ENCODE results near the gene AGBL1. TPM values are rescaled to one million over a fixed set of nuclear protein-coding genes. Genes with fewer than 3 reads are reported as not detected.

AGBL1 gene
- total RNA-seq, 1 experiment from 2014 or later: not detected

- Histone ChIP-seq H3K9ac (ENCODE audit: low read length) (no peak overlapping the region), H3K4me1 (ENCODE audit: low read length) (no peaks in the 10 kb centered on the region), H4K20me1 (ENCODE audit: insufficient read depth, low read depth, low read length) (no peaks in the 10 kb centered on the region), H3K27ac (ENCODE audit: low read length) (no peak overlapping the region), H3K9me2 (replicated peaks; ENCODE audit: insufficient read depth, low read length) (no peaks in the 10 kb centered on the region), H3K36me3 (ENCODE audit: insufficient read depth, low read length) (no peaks in the 10 kb centered on the region), H3K79me2 (ENCODE audit: low read length) (no peaks in the 10 kb centered on the region), H3K4me3 (ENCODE audit: low read length) (no peak overlapping the region), H3K4me2 (ENCODE audit: low read depth, low read length, poor library complexity, severe bottlenecking) (no peak overlapping the region), H3K9me3 (ENCODE audit: low read length) (peaks cover 6% of the 10 kb centered on the region; the same call in 1 of the 2 replicates), H2AFZ (ENCODE audit: low read length) (no peak overlapping the region), H3K27me3 (ENCODE audit: low read length) (no peaks in the 10 kb centered on the region)
- DNase-seq: no peak
Observed at GRCh38 chr15:86677278-86677677, 597.6 kb downstream of the AGBL1 start.

DNA sequence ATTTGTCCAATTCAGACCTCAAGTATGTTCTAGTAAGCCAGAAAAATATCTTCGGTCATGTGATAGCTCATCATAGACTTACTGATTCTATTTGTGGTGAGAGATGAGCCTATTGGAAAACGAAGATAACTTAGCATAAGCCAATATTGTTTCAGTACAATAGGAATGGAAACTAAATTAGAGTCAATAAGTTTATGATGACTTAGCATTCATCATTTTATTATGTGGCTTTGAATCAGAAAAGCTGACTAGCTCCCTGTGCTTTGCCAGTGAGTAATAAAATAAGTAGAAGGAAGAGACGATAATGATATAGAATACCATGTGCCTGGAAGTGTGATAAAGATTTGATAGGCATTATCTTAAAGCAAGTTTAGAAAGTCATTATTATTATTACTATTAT, 605.6 kb downstream of the AGBL1 start:
- no peaks in the 10 kb centered on the region for H4K20me1 ChIP-seq (ENCODE audit: insufficient read depth, low read depth, low read length)
- H2AFZ ChIP-seq (ENCODE audit: low read length): no peak overlapping the region
- no peaks in the 10 kb centered on the region for H3K36me3 ChIP-seq (ENCODE audit: insufficient read depth, low read length)
- H3K4me3 ChIP-seq (ENCODE audit: low read length): no peak overlapping the region
- no peaks in the 10 kb centered on the region for H3K27me3 ChIP-seq (ENCODE audit: low read length)
- DNase-seq: no peak
- no peak overlapping the region for H3K27ac ChIP-seq (ENCODE audit: low read length)
- no peaks in the 10 kb centered on the region for H3K4me1 ChIP-seq (ENCODE audit: low read length)
- H3K79me2 ChIP-seq (ENCODE audit: low read length): no peaks in the 10 kb centered on the region
- H3K9me3 ChIP-seq (ENCODE audit: low read length): peaks cover 3% of the 10 kb centered on the region; the same call in 1 of the 2 replicates
- no peak overlapping the region for H3K9ac ChIP-seq (ENCODE audit: low read length)
- no peak overlapping the region for H3K4me2 ChIP-seq (ENCODE audit: low read depth, low read length, poor library complexity, severe bottlenecking)
- no peaks in the 10 kb centered on the region for H3K9me2 ChIP-seq (replicated peaks; ENCODE audit: insufficient read depth, low read length)

- H3K4me1 ChIP-seq (ENCODE audit: low read length): no peaks in the 10 kb centered on the region
- no peaks in the 10 kb centered on the region for H3K79me2 ChIP-seq (ENCODE audit: low read length)
- no peaks in the 10 kb centered on the region for H4K20me1 ChIP-seq (ENCODE audit: insufficient read depth, low read depth, low read length)
- H3K27ac ChIP-seq (ENCODE audit: low read length): no peak overlapping the region
- no peak overlapping the region for H2AFZ ChIP-seq (ENCODE audit: low read length)
- no peak overlapping the region for H3K9ac ChIP-seq (ENCODE audit: low read length)
- no peak overlapping the region for H3K4me2 ChIP-seq (ENCODE audit: low read depth, low read length, poor library complexity, severe bottlenecking)
- H3K9me2 ChIP-seq (replicated peaks; ENCODE audit: insufficient read depth, low read length): no peaks in the 10 kb centered on the region
- no peak overlapping the region for H3K4me3 ChIP-seq (ENCODE audit: low read length)
- no peaks in the 10 kb centered on the region for H3K36me3 ChIP-seq (ENCODE audit: insufficient read depth, low read length)
- DNase-seq: no peak
- no peaks in the 10 kb centered on the region for H3K27me3 ChIP-seq (ENCODE audit: low read length)
- no peaks in the 10 kb centered on the region; the same call in 1 of the 2 replicates for H3K9me3 ChIP-seq (ENCODE audit: low read length)
Observed at GRCh38 chr15:86689006-86689405, 609.3 kb downstream of the AGBL1 start.

DNA sequence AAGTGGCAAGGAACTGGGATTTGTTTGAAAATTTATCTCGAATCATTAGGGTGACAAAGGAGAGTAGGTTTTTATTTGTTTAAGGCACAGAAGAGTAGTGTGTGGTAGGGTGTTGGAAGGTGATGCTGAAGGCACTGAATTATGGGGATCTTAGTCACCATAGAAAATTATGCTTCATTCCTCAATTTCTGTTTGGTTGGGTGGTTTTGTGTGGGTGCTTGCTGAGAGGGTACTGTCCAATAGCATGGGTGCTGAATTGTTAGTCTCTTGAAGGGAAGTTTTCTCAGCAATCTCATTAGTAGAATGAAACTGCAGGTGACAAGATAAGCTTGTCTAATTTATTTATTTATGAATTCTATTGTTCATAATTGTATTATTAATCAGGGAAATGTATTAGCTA, 610.9 kb downstream of the AGBL1 start:
- H3K4me1 ChIP-seq (ENCODE audit: low read length): no peaks in the 10 kb centered on the region
- H3K27me3 ChIP-seq (ENCODE audit: low read length): no peaks in the 10 kb centered on the region
- H4K20me1 ChIP-seq (ENCODE audit: insufficient read depth, low read depth, low read length): no peaks in the 10 kb centered on the region
- H3K9me2 ChIP-seq (replicated peaks; ENCODE audit: insufficient read depth, low read length): no peaks in the 10 kb centered on the region
- no peaks in the 10 kb centered on the region for H3K36me3 ChIP-seq (ENCODE audit: insufficient read depth, low read length)
- no peak overlapping the region for H3K9ac ChIP-seq (ENCODE audit: low read length)
- no peak overlapping the region for H2AFZ ChIP-seq (ENCODE audit: low read length)
- no peak overlapping the region for H3K4me3 ChIP-seq (ENCODE audit: low read length)
- H3K27ac ChIP-seq (ENCODE audit: low read length): no peak overlapping the region
- DNase-seq: no peak
- no peak overlapping the region for H3K4me2 ChIP-seq (ENCODE audit: low read depth, low read length, poor library complexity, severe bottlenecking)
- no peaks in the 10 kb centered on the region; the same call in none of the 2 replicates for H3K9me3 ChIP-seq (ENCODE audit: low read length)
- no peaks in the 10 kb centered on the region for H3K79me2 ChIP-seq (ENCODE audit: low read length)

DNA sequence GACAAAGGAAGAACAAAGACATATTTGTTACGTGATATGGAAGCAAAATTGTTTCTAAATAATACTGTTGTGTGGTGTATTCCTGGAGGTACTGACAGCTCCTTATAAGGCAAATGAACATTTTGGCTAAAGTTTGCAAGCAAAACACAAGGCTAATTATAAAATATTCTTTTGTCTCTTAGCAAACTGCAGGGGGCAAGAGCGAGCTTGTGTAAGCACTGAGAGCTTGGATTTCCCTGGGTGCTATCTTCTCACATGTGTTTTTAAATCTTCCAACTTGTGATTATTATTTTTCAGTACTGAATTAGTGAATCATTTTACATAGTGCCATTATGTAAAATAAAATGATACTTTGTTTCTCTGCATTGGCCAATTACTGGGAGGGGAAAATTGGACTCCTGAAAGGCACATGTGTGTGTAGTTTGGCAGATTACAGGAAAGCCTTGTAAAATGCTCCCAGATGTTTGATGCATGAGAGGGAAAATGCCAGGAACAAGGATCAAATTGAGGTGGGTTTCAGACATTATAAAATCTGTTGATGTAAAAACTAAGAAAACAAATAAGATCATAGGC, 611.5 kb downstream of the AGBL1 start:
- Histone ChIP-seq H3K4me3 (ENCODE audit: low read length) (no peak overlapping the region), H3K27me3 (ENCODE audit: low read length) (no peaks in the 10 kb centered on the region), H3K9ac (ENCODE audit: low read length) (no peak overlapping the region), H3K79me2 (ENCODE audit: low read length) (no peaks in the 10 kb centered on the region), H4K20me1 (ENCODE audit: insufficient read depth, low read depth, low read length) (no peaks in the 10 kb centered on the region), H3K9me2 (replicated peaks; ENCODE audit: insufficient read depth, low read length) (no peaks in the 10 kb centered on the region), H3K9me3 (ENCODE audit: low read length) (peaks cover 3% of the 10 kb centered on the region), H3K36me3 (ENCODE audit: insufficient read depth, low read length) (no peaks in the 10 kb centered on the region), H3K4me2 (ENCODE audit: low read depth, low read length, poor library complexity, severe bottlenecking) (no peak overlapping the region), H2AFZ (ENCODE audit: low read length) (no peak overlapping the region), H3K27ac (ENCODE audit: low read length) (no peak overlapping the region), H3K4me1 (ENCODE audit: low read length) (no peaks in the 10 kb centered on the region)
- no peak for DNase-seq

- Histone ChIP-seq H3K9ac (ENCODE audit: low read length) (no peak overlapping the region), H4K20me1 (ENCODE audit: insufficient read depth, low read depth, low read length) (no peaks in the 10 kb centered on the region), H3K36me3 (ENCODE audit: insufficient read depth, low read length) (no peaks in the 10 kb centered on the region), H3K79me2 (ENCODE audit: low read length) (no peaks in the 10 kb centered on the region), H3K9me2 (replicated peaks; ENCODE audit: insufficient read depth, low read length) (no peaks in the 10 kb centered on the region), H3K4me3 (ENCODE audit: low read length) (no peak overlapping the region), H3K27ac (ENCODE audit: low read length) (no peak overlapping the region), H3K4me2 (ENCODE audit: low read depth, low read length, poor library complexity, severe bottlenecking) (no peak overlapping the region), H2AFZ (ENCODE audit: low read length) (no peak overlapping the region), H3K4me1 (ENCODE audit: low read length) (no peaks in the 10 kb centered on the region), H3K9me3 (ENCODE audit: low read length) (peaks cover 22% of the 10 kb centered on the region), H3K27me3 (ENCODE audit: low read length) (no peaks in the 10 kb centered on the region)
- no peak for DNase-seq
Observed at GRCh38 chr15:86700864-86701610, 621.4 kb downstream of the AGBL1 start.

- H3K79me2 ChIP-seq (ENCODE audit: low read length): no peaks in the 10 kb centered on the region
Observed at GRCh38 chr15:86701611-86701963, 621.9 kb downstream of the AGBL1 start.

DNA sequence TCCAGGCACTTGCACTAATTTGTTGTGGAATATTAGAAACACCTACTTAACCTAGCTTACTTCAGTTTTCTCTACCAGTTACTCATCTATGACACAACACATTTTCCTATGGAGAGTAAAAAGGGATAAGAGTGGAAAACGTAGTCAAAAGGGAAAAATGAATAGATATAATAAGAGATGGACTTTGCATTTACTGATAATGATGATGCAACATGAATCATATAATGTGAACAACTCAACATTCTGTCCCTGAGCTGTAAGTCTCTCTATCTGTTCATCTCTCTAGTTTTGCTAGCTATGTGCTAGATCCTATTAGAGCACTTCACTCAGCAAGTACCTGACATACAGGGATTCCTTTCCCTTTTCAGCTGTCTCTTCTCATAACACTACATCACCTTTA, 627.1 kb downstream of the AGBL1 start:
- Histone ChIP-seq H2AFZ (ENCODE audit: low read length) (no peak overlapping the region), H3K4me2 (ENCODE audit: low read depth, low read length, poor library complexity, severe bottlenecking) (no peak overlapping the region), H3K9ac (ENCODE audit: low read length) (no peak overlapping the region), H3K4me3 (ENCODE audit: low read length) (no peak overlapping the region), H3K27ac (ENCODE audit: low read length) (no peak overlapping the region), H3K36me3 (ENCODE audit: insufficient read depth, low read length) (no peaks in the 10 kb centered on the region), H3K27me3 (ENCODE audit: low read length) (no peaks in the 10 kb centered on the region), H3K79me2 (ENCODE audit: low read length) (no peaks in the 10 kb centered on the region), H3K9me3 (ENCODE audit: low read length) (peaks cover 12% of the 10 kb centered on the region), H3K4me1 (ENCODE audit: low read length) (no peaks in the 10 kb centered on the region), H3K9me2 (replicated peaks; ENCODE audit: insufficient read depth, low read length) (no peaks in the 10 kb centered on the region), H4K20me1 (ENCODE audit: insufficient read depth, low read depth, low read length) (no peaks in the 10 kb centered on the region)
- DNase-seq: no peak

More at GRCh38 chr15:86701611-86701963, 621.9 kb downstream of the AGBL1 start:
- H3K4me1 ChIP-seq (ENCODE audit: low read length): no peaks in the 10 kb centered on the region
- H3K36me3 ChIP-seq (ENCODE audit: insufficient read depth, low read length): no peaks in the 10 kb centered on the region
- H3K9ac ChIP-seq (ENCODE audit: low read length): no peak overlapping the region
- DNase-seq: no peak
- H3K27ac ChIP-seq (ENCODE audit: low read length): no peak overlapping the region
- no peak overlapping the region for H3K4me2 ChIP-seq (ENCODE audit: low read depth, low read length, poor library complexity, severe bottlenecking)
- H3K9me2 ChIP-seq (replicated peaks; ENCODE audit: insufficient read depth, low read length): no peaks in the 10 kb centered on the region
- no peaks in the 10 kb centered on the region for H3K27me3 ChIP-seq (ENCODE audit: low read length)
- no peak overlapping the region for H3K4me3 ChIP-seq (ENCODE audit: low read length)
- H3K9me3 ChIP-seq (ENCODE audit: low read length): peaks cover 22% of the 10 kb centered on the region
- H4K20me1 ChIP-seq (ENCODE audit: insufficient read depth, low read depth, low read length): no peaks in the 10 kb centered on the region
- no peak overlapping the region for H2AFZ ChIP-seq (ENCODE audit: low read length)
